Epithelial cell of proximal tubule (primary cell): ENCODE results near the gene LYZL1. TPM values are rescaled to one million over a fixed set of nuclear protein-coding genes. Genes with fewer than 3 reads are reported as not detected.

Experiments
- DNase-seq: peaks from one replicate; pipeline ENCODE4 v3.0.0-alpha.2; 2011; ENCODE audit warnings: low read depth
- H3K4me3 ChIP-seq: 2 replicates; pipeline ENCODE4 v1.5.1; 2011; ENCODE audit warnings: low read depth, mild to moderate bottlenecking, low read length
- total RNA-seq: library from RNA; depleted of rRNA; stranded (reverse); fragments of >200 nt; gene quantifications from 2 replicates; pipeline ENCODE4 v1.2.3, GENCODE V29; 2015
- TF ChIP-seq, protein P1 (sequence below): conservative IDR thresholded peaks from 2 replicates; pipeline ENCODE4 v1.5.1; 2012; ENCODE audit warnings: low read depth, mild to moderate bottlenecking, low read length

Gene LYZL1
- total RNA-seq, 1 donor from 2014 or later, result not detected

GRCh38 chr10:29254123-29255046, 34.5 kb upstream of the LYZL1 start:
- no peak for DNase-seq
- no peak overlapping the region for H3K4me3 ChIP-seq
- TF ChIP-seq, protein P1, sequence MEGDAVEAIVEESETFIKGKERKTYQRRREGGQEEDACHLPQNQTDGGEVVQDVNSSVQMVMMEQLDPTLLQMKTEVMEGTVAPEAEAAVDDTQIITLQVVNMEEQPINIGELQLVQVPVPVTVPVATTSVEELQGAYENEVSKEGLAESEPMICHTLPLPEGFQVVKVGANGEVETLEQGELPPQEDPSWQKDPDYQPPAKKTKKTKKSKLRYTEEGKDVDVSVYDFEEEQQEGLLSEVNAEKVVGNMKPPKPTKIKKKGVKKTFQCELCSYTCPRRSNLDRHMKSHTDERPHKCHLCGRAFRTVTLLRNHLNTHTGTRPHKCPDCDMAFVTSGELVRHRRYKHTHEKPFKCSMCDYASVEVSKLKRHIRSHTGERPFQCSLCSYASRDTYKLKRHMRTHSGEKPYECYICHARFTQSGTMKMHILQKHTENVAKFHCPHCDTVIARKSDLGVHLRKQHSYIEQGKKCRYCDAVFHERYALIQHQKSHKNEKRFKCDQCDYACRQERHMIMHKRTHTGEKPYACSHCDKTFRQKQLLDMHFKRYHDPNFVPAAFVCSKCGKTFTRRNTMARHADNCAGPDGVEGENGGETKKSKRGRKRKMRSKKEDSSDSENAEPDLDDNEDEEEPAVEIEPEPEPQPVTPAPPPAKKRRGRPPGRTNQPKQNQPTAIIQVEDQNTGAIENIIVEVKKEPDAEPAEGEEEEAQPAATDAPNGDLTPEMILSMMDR, result no peak

GRCh38 chr10:29255104-29255503, 33.8 kb upstream of the LYZL1 start:
- H3K4me3 ChIP-seq, result no peak overlapping the region
- TF ChIP-seq, protein P1, result no peak
- no peak for DNase-seq

DNA sequence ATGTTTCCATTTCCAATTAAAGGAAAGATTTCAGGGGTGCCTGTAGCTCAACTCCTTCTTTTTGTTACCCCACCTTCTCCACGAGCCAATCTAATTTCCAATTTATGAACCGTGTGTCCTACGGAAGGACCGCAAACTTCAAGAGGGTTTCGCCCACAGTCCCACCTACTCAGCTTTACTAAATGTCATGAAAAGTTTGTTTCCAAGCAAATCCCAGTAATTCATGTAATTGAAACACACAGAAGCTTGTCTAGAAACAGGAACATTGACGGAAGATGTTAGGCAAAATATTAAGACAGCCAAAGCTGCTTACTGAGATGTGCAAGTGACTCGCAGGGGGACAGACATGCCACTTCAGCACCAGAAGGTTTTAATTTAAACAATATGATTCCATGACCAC, 32.9 kb upstream of the LYZL1 start:
- H3K4me3 ChIP-seq, result no peak overlapping the region
- no peak for DNase-seq
- TF ChIP-seq, protein P1, result no peak

GRCh38 chr10:29256586-29256985, 32.3 kb upstream of the LYZL1 start:
- TF ChIP-seq, protein P1, result no peak
- no peak for DNase-seq
- H3K4me3 ChIP-seq, result no peak overlapping the region

- TF ChIP-seq, protein P1, result no peak
- H3K4me3 ChIP-seq, result no peak overlapping the region
- no peak for DNase-seq
These were observed 31.6 kb upstream of the LYZL1 start for GRCh38 chr10:29257106-29257783.

DNA sequence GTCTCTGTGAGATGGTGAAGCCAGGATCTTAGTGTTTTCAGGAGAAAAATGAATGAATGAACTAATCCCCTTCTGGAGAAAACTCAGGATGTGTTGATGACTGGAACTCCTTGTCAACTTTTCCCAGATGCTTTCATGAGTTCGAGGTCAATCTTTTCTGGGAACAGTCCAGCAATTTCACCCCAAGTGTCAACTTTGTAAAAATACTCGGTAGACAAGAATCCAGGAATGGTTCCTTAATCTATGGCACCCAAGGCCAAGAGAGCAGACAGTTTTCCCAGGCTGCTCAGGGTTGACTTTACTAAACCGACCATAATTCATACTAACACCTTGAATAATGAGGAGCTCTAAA, 31.1 kb upstream of the LYZL1 start:
- DNase-seq, result no peak
- H3K4me3 ChIP-seq, result no peak overlapping the region
- TF ChIP-seq, protein P1, result no peak
